GM21576 (cell line): ENCODE data around the gene THADA.
"Not testable (repeated sequence)": the region's sequence is repeated elsewhere in the genome, so short reads cannot be mapped to it uniquely, and the experiment has no call there.

Experiments used
- ATAC-seq: cut with Tn5 transposase; IDR thresholded peaks from one replicate; pipeline ENCODE4 v1.9.1; 2021; ENCODE audit warnings: mild to moderate bottlenecking, moderate library complexity; ENCODE audit not compliant: unreplicated experiment

The THADA gene

GRCh38 chr2:43307973-43308372 lies 287.9 kb downstream of the THADA start:
- no peak for ATAC-seq

GRCh38 chr2:43307046-43307445 lies 288.8 kb downstream of the THADA start:
- ATAC-seq = no peak

- ATAC-seq = no peak
These were observed 289.6 kb downstream of the THADA start for GRCh38 chr2:43306197-43306596.

- ATAC-seq = no peak
These were observed 290.3 kb downstream of the THADA start for GRCh38 chr2:43305517-43305916.

- no peak for ATAC-seq
These were observed 290.8 kb downstream of the THADA start for GRCh38 chr2:43305012-43305411.

- ATAC-seq = no peak
These were observed 291.9 kb downstream of the THADA start for GRCh38 chr2:43303889-43304288.

- no peak for ATAC-seq
These were observed 292.8 kb downstream of the THADA start for GRCh38 chr2:43302961-43303494.

- ATAC-seq = no peak
These were observed 293.5 kb downstream of the THADA start for GRCh38 chr2:43302182-43302960.

GRCh38 chr2:43300781-43301583 lies 294.9 kb downstream of the THADA start:
- no peak for ATAC-seq

GRCh38 chr2:43300222-43300621 lies 295.6 kb downstream of the THADA start:
- no peak for ATAC-seq

- ATAC-seq = no peak
These were observed 297.3 kb downstream of the THADA start for GRCh38 chr2:43298500-43298899.

- not testable (repeated sequence) for ATAC-seq
These were observed 298.1 kb downstream of the THADA start for GRCh38 chr2:43297740-43298139.

GRCh38 chr2:43294973-43295603 lies 300.8 kb downstream of the THADA start:
- ATAC-seq = no peak

GRCh38 chr2:43293744-43294695 lies 301.8 kb downstream of the THADA start:
- ATAC-seq = peak; percentile 99

- ATAC-seq = no peak
These were observed 302.7 kb downstream of the THADA start for GRCh38 chr2:43292851-43293743.

- ATAC-seq = no peak
These were observed 303.5 kb downstream of the THADA start for GRCh38 chr2:43292297-43292696.

GRCh38 chr2:43289331-43289730 lies 306.5 kb downstream of the THADA start:
- ATAC-seq = no peak

GRCh38 chr2:43288417-43289305 lies 307.2 kb downstream of the THADA start:
- no peak for ATAC-seq
